ENCODE results near the gene SORBS2.

DNA sequence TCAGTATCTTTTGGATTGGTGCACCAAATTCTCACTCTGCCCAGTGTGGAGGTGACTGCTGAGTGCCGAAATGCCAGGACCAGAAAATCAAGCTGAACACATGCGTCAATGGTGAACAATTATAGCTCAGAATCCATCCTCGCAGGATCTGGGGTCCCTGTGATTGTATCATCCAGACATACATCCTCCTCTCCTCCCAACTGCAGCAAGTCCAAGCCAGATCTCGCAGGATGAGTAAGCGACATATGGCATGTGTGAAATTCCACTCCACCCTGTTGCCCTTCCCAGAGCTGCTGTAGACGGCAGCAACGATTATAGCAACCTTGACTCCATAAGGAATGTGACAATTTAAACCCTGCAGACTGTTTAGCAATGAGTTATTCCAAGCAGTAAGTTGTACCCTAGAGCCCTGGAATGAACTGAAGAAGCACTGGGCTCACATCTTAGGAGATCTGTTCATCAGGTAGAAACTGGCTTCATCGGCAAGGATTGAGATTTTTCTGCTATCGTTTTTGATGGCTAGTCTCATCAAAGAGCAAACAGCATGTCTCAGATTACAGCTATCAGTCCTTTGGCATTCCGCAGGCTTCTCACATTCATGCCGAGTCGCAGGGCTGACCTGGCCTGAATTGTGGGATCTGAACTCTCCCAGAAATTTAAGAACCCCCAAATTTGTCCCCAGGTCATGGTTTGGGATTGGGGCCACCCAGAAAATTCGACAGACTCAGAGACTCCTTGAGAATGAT is 35.5 kb upstream of the SORBS2 start:
- TF ChIP-seq, protein P1, sequence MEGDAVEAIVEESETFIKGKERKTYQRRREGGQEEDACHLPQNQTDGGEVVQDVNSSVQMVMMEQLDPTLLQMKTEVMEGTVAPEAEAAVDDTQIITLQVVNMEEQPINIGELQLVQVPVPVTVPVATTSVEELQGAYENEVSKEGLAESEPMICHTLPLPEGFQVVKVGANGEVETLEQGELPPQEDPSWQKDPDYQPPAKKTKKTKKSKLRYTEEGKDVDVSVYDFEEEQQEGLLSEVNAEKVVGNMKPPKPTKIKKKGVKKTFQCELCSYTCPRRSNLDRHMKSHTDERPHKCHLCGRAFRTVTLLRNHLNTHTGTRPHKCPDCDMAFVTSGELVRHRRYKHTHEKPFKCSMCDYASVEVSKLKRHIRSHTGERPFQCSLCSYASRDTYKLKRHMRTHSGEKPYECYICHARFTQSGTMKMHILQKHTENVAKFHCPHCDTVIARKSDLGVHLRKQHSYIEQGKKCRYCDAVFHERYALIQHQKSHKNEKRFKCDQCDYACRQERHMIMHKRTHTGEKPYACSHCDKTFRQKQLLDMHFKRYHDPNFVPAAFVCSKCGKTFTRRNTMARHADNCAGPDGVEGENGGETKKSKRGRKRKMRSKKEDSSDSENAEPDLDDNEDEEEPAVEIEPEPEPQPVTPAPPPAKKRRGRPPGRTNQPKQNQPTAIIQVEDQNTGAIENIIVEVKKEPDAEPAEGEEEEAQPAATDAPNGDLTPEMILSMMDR (IDR thresholded peaks at IDR 0.05) = no peak
- TF ChIP-seq ZNF138 (CRISPR knock-in tag; conservative IDR thresholded peaks at IDR 0.05) = no peak
- TF ChIP-seq, protein P2, sequence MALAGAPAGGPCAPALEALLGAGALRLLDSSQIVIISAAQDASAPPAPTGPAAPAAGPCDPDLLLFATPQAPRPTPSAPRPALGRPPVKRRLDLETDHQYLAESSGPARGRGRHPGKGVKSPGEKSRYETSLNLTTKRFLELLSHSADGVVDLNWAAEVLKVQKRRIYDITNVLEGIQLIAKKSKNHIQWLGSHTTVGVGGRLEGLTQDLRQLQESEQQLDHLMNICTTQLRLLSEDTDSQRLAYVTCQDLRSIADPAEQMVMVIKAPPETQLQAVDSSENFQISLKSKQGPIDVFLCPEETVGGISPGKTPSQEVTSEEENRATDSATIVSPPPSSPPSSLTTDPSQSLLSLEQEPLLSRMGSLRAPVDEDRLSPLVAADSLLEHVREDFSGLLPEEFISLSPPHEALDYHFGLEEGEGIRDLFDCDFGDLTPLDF (CRISPR knock-in tag; IDR thresholded peaks at IDR 0.05) = no peak
- no peak for TF ChIP-seq MYBL2 (CRISPR knock-in tag; IDR thresholded peaks at IDR 0.05)
- no peak for TF ChIP-seq NR3C1 (CRISPR knock-in tag; conservative IDR thresholded peaks at IDR 0.05; ENCODE audit: low read depth)
- TF ChIP-seq CREM (CRISPR knock-in tag; IDR thresholded peaks at IDR 0.05) = no peak
- no peak for TF ChIP-seq JUN (CRISPR knock-in tag; IDR thresholded peaks at IDR 0.05)
- no peak for TF ChIP-seq ZNF232 (CRISPR knock-in tag; IDR thresholded peaks at IDR 0.05)

All from WTC11 (cell line).